ENCODE measurements around the gene RTN4RL2. TPM values are rescaled to one million over a fixed set of nuclear protein-coding genes. Genes with fewer than 3 reads are reported as not detected.

RTN4RL2 gene
- total RNA-seq, 1 donor from 2014 or later: 2.0 TPM

- TF ChIP-seq POLR2AphosphoS5 (IDR thresholded peaks at IDR 0.05; ENCODE audit: insufficient read depth in 1 of 2, low read depth in 1 of 2): no peak
- no peak for TF ChIP-seq POLR2A (IDR thresholded peaks at IDR 0.05)
- no peak for TF ChIP-seq CTCF (IDR thresholded peaks at IDR 0.05)
- H3K36me3 ChIP-seq: peaks cover 0 to 8% of the 10 kb centered on the region in 2 donors
- H3K9me3 ChIP-seq: no peaks in the 10 kb centered on the region
- no peak overlapping the region for H3K4me3 ChIP-seq
- no peak for DNase-seq (ENCODE audit: extremely low spot score in 2 of 2)
- no peaks in the 10 kb centered on the region for H3K27me3 ChIP-seq
- intact Hi-C loops (cut with DNase I): loop anchor here (10.0 kb wide), 1 partner anchor 153 kb away; no protein-coding TSS in a partner anchor
- H3K4me1 ChIP-seq: peaks cover 25% of the 10 kb centered on the region
- no peak overlapping the region for H3K27ac ChIP-seq
These were observed 37.2 kb downstream of the RTN4RL2 start for GRCh38 chr11:57497303-57498247.

- Histone ChIP-seq H3K4me1 (peaks cover 25% of the 10 kb centered on the region), H3K9me3 (no peaks in the 10 kb centered on the region), H3K36me3 (peaks cover 0 to 8% of the 10 kb centered on the region in 2 donors), H3K27ac (peak overlapping the region; percentile 85), H3K4me3 (no peak overlapping the region), H3K27me3 (no peaks in the 10 kb centered on the region)
- DNase-seq (ENCODE audit: extremely low spot score in 2 of 2): no peak
- no peak for TF ChIP-seq POLR2A (IDR thresholded peaks at IDR 0.05)
- no peak for TF ChIP-seq POLR2AphosphoS5 (IDR thresholded peaks at IDR 0.05; ENCODE audit: insufficient read depth in 1 of 2, low read depth in 1 of 2)
- TF ChIP-seq CTCF (IDR thresholded peaks at IDR 0.05): no peak
- intact Hi-C loops (cut with DNase I): loop anchor here (10.0 kb wide), 1 partner anchor 154 kb away; no protein-coding TSS in a partner anchor
These were observed 38.2 kb downstream of the RTN4RL2 start for GRCh38 chr11:57498540-57498939.

GRCh38 chr11:57499413-57499982, 39.2 kb downstream of the RTN4RL2 start:
- TF ChIP-seq CTCF (IDR thresholded peaks at IDR 0.05) (no peak), POLR2A (IDR thresholded peaks at IDR 0.05) (no peak), POLR2AphosphoS5 (IDR thresholded peaks at IDR 0.05; ENCODE audit: insufficient read depth in 1 of 2, low read depth in 1 of 2) (peak; percentile 70 to 81)
- peak overlapping the region; percentile 85 for H3K27ac ChIP-seq
- intact Hi-C loops (cut with DNase I): loop anchor here (10.0 kb wide), 1 partner anchor 155 kb away; no protein-coding TSS in a partner anchor
- no peaks in the 10 kb centered on the region for H3K9me3 ChIP-seq
- peak overlapping the region; percentile 33 to 34 for H3K4me3 ChIP-seq
- DNase-seq (ENCODE audit: extremely low spot score in 2 of 2): peak in 1 of 2 donors; percentile 94
- H3K4me1 ChIP-seq: peaks cover 25% of the 10 kb centered on the region
- H3K36me3 ChIP-seq: peaks cover 0 to 8% of the 10 kb centered on the region in 2 donors
- H3K27me3 ChIP-seq: no peaks in the 10 kb centered on the region

- H3K9me3 ChIP-seq: no peaks in the 10 kb centered on the region
- peaks cover 25% of the 10 kb centered on the region for H3K4me1 ChIP-seq
- H3K4me3 ChIP-seq: peak overlapping the region; percentile 33 to 34
- TF ChIP-seq POLR2A (IDR thresholded peaks at IDR 0.05) (no peak), CTCF (IDR thresholded peaks at IDR 0.05) (no peak), POLR2AphosphoS5 (IDR thresholded peaks at IDR 0.05; ENCODE audit: insufficient read depth in 1 of 2, low read depth in 1 of 2) (no peak)
- H3K36me3 ChIP-seq: peaks cover 0 to 8% of the 10 kb centered on the region in 2 donors
- DNase-seq (ENCODE audit: extremely low spot score in 2 of 2): no peak
- intact Hi-C loops (cut with DNase I): loop anchor here (10.0 kb wide), 1 partner anchor 155 kb away; no protein-coding TSS in a partner anchor
- no peaks in the 10 kb centered on the region for H3K27me3 ChIP-seq
- H3K27ac ChIP-seq: peak overlapping the region; percentile 85
These were observed 39.7 kb downstream of the RTN4RL2 start for GRCh38 chr11:57499983-57500461.
